ENCODE measurements around the gene PDE4B.

Gene PDE4B

GRCh38 chr1:65791396-65791795 lies 1.3 kb upstream of the PDE4B start:
- no peak for TF ChIP-seq CTCF (IDR thresholded peaks at IDR 0.05)

GRCh38 chr1:65791801-65792668 lies 660 bp upstream of the PDE4B start:
- TF ChIP-seq CTCF (IDR thresholded peaks at IDR 0.05) = no peak

- no peak for TF ChIP-seq CTCF (IDR thresholded peaks at IDR 0.05)
Observed at GRCh38 chr1:65793359-65793732, 651 bp downstream of the PDE4B start.

GRCh38 chr1:65795311-65795710 lies 2.6 kb downstream of the PDE4B start:
- no peak for TF ChIP-seq CTCF (IDR thresholded peaks at IDR 0.05)

- no peak for TF ChIP-seq CTCF (IDR thresholded peaks at IDR 0.05)
Observed at GRCh38 chr1:65799601-65800000, 6.9 kb downstream of the PDE4B start.

GRCh38 chr1:65804584-65804983 lies 11.9 kb downstream of the PDE4B start:
- no peak for TF ChIP-seq CTCF (IDR thresholded peaks at IDR 0.05)

GRCh38 chr1:65812065-65812464 lies 19.4 kb downstream of the PDE4B start:
- TF ChIP-seq CTCF (IDR thresholded peaks at IDR 0.05) = no peak

Data from LNCAP (cell line).